WTC11 (cell line): Measurements from ENCODE around the gene KDM4C.

Experiments used
- ATF2 ChIP-seq: sonication (generic); formaldehyde crosslinking; IDR thresholded peaks from 2 replicates; pipeline ENCODE4 v1.8.1; 2022; ENCODE audit warnings: low read depth, missing genetic modification reagents, borderline replicate concordance
- ATF6 ChIP-seq: sonication (generic); formaldehyde crosslinking; IDR thresholded peaks from 2 replicates; pipeline ENCODE4 v1.8.1; 2023; ENCODE audit warnings: mild to moderate bottlenecking, missing genetic modification reagents
- CTCF ChIP-seq: fragments of 200-600 bp; IDR thresholded peaks from 2 replicates; pipeline ENCODE4 v1.8.0; 2022; ENCODE audit warnings: antibody characterized with exemption
- ETV6 ChIP-seq: sonication (generic); formaldehyde crosslinking; IDR thresholded peaks from 2 replicates; pipeline ENCODE4 v1.8.1; 2022; ENCODE audit warnings: mild to moderate bottlenecking, missing genetic modification reagents
- FOXP1 ChIP-seq: sonication (generic); formaldehyde crosslinking; IDR thresholded peaks from 2 replicates; pipeline ENCODE4 v1.8.0; 2022; ENCODE audit warnings: missing genetic modification reagents, mild to moderate bottlenecking, moderate library complexity, borderline replicate concordance
- GABPB1 ChIP-seq: sonication (generic); formaldehyde crosslinking; IDR thresholded peaks from 2 replicates; pipeline ENCODE4 v1.8.1; 2023; ENCODE audit warnings: mild to moderate bottlenecking, missing genetic modification reagents
- PREB ChIP-seq: sonication (generic); formaldehyde crosslinking; IDR thresholded peaks from 2 replicates; pipeline ENCODE4 v1.8.1; 2022; ENCODE audit warnings: mild to moderate bottlenecking, missing genetic modification reagents, moderate library complexity, borderline replicate concordance
- SMAD4 ChIP-seq: sonication (generic); formaldehyde crosslinking; IDR thresholded peaks from 2 replicates; pipeline ENCODE4 v1.8.0; 2022; ENCODE audit warnings: mild to moderate bottlenecking, missing genetic modification reagents
- USF2 ChIP-seq: sonication (generic); formaldehyde crosslinking; IDR thresholded peaks from 2 replicates; pipeline ENCODE4 v1.8.1; 2023; ENCODE audit warnings: mild to moderate bottlenecking, missing genetic modification reagents, moderate library complexity

- TF ChIP-seq CTCF (no peak), SMAD4 (CRISPR knock-in tag) (no peak), ETV6 (CRISPR knock-in tag) (no peak), GABPB1 (no peak), ATF2 (CRISPR knock-in tag) (no peak), PREB (CRISPR knock-in tag) (no peak), FOXP1 (CRISPR knock-in tag) (no peak), USF2 (CRISPR knock-in tag) (no peak), ATF6 (CRISPR knock-in tag) (no peak)
Observed at GRCh38 chr9:6785682-6786081, 27.9 kb downstream of the KDM4C start.
